ENCODE data around the gene CD59. TPM values are rescaled to one million over a fixed set of nuclear protein-coding genes. Genes with fewer than 3 reads are reported as not detected.
"Not testable (repeated sequence)": the region's sequence is repeated elsewhere in the genome, so short reads cannot be mapped to it uniquely, and the experiment has no call there.

The CD59 gene
- total RNA-seq, 2 experiments from 2014 or later, result 35.2 to 37.8 TPM

DNA sequence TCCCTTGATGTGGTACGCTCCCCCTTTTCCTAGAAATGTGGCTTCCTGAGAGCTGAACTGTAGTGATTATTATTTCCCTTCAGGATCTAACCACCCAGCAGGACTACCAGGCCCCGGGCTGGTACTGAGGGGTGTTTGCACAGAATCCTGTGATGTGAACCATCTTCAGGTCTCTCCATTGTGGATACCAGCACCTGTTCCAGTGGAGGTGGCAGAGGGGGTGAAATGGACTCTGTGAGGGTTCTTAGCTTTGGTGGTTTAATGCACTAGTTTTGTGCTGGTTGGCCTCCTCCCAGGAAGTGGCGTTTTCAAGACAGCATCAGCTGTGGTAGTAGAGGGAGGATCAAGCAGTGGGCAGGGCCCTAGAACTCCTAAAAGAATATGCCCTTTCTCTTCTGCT is 54.2 kb downstream of the CD59 start:
- Histone ChIP-seq H3K4me1 (ENCODE audit: insufficient read depth, low read length) (no peaks in the 10 kb centered on the region), H3K27ac (ENCODE audit: low read depth in 1 of 2, low read length in 2 of 2) (no peak overlapping the region), H3K27me3 (ENCODE audit: control insufficient read depth in 1 of 2, insufficient read depth in 2 of 2, low read length in 2 of 2) (peaks cover 9 to 17% of the 10 kb centered on the region in 2 experiments), H3K4me3 (ENCODE audit: low read length) (no peak overlapping the region), H3K9me3 (ENCODE audit: control insufficient read depth in 1 of 2, insufficient read depth in 1 of 2, low read length in 2 of 2) (no peaks in the 10 kb centered on the region), H3K36me3 (ENCODE audit: insufficient read depth, low read length) (no peaks in the 10 kb centered on the region)
- Mint-ChIP-seq H3K4me3 (no peak overlapping the region), H3K27me3 (peaks cover 70% of the 10 kb centered on the region), H3K27ac (no peak overlapping the region), H3K36me3 (ENCODE audit: low read depth) (no peaks in the 10 kb centered on the region), H3K9me3 (peaks cover 3% of the 10 kb centered on the region), H3K4me1 (ENCODE audit: low read depth) (no peaks in the 10 kb centered on the region)
- TF ChIP-seq, protein P1, sequence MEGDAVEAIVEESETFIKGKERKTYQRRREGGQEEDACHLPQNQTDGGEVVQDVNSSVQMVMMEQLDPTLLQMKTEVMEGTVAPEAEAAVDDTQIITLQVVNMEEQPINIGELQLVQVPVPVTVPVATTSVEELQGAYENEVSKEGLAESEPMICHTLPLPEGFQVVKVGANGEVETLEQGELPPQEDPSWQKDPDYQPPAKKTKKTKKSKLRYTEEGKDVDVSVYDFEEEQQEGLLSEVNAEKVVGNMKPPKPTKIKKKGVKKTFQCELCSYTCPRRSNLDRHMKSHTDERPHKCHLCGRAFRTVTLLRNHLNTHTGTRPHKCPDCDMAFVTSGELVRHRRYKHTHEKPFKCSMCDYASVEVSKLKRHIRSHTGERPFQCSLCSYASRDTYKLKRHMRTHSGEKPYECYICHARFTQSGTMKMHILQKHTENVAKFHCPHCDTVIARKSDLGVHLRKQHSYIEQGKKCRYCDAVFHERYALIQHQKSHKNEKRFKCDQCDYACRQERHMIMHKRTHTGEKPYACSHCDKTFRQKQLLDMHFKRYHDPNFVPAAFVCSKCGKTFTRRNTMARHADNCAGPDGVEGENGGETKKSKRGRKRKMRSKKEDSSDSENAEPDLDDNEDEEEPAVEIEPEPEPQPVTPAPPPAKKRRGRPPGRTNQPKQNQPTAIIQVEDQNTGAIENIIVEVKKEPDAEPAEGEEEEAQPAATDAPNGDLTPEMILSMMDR (IDR thresholded peaks at IDR 0.05), result no peak
- CTCF ChIA-PET, result no interaction called here
- intact Hi-C loops (cut with DNase I, micrococcal nuclease), result no loop called here
- POLR2A ChIA-PET, result no interaction called here
- no peak for DNase-seq
- no peak for ATAC-seq (ENCODE audit: poor library complexity)

- H3K36me3 ChIP-seq (ENCODE audit: insufficient read depth, low read length); CTCF ChIA-PET; H3K9me3 ChIP-seq (ENCODE audit: control insufficient read depth in 1 of 2, insufficient read depth in 1 of 2, low read length in 2 of 2); H3K36me3 Mint-ChIP-seq (ENCODE audit: low read depth); H3K27ac ChIP-seq (ENCODE audit: low read depth in 1 of 2, low read length in 2 of 2); POLR2A ChIA-PET; intact Hi-C loops (cut with DNase I, micrococcal nuclease); ATAC-seq (ENCODE audit: poor library complexity); H3K4me3 ChIP-seq (ENCODE audit: low read length); DNase-seq; H3K4me3 Mint-ChIP-seq; H3K27ac Mint-ChIP-seq; H3K9me3 Mint-ChIP-seq; H3K4me1 ChIP-seq (ENCODE audit: insufficient read depth, low read length); H3K4me1 Mint-ChIP-seq (ENCODE audit: low read depth): not testable (repeated sequence)
- H3K27me3 ChIP-seq (ENCODE audit: control insufficient read depth in 1 of 2, insufficient read depth in 2 of 2, low read length in 2 of 2), result peaks cover 9 to 12% of the 10 kb centered on the region in 2 experiments
- peaks cover 61% of the 10 kb centered on the region for H3K27me3 Mint-ChIP-seq
These were observed 57.6 kb downstream of the CD59 start for GRCh38 chr11:33678616-33679015.

- Histone ChIP-seq H3K4me1 (ENCODE audit: insufficient read depth, low read length) (no peaks in the 10 kb centered on the region), H3K27ac (ENCODE audit: low read depth in 1 of 2, low read length in 2 of 2) (no peak overlapping the region), H3K9me3 (ENCODE audit: control insufficient read depth in 1 of 2, insufficient read depth in 1 of 2, low read length in 2 of 2) (no peaks in the 10 kb centered on the region), H3K4me3 (ENCODE audit: low read length) (no peak overlapping the region), H3K36me3 (ENCODE audit: insufficient read depth, low read length) (no peaks in the 10 kb centered on the region), H3K27me3 (ENCODE audit: control insufficient read depth in 1 of 2, insufficient read depth in 2 of 2, low read length in 2 of 2) (peaks cover 0 to 2% of the 10 kb centered on the region in 2 experiments)
- Mint-ChIP-seq H3K27me3 (peaks cover 39% of the 10 kb centered on the region), H3K36me3 (ENCODE audit: low read depth) (no peaks in the 10 kb centered on the region), H3K9me3 (peaks cover 3% of the 10 kb centered on the region), H3K4me3 (no peak overlapping the region), H3K27ac (no peak overlapping the region), H3K4me1 (ENCODE audit: low read depth) (no peaks in the 10 kb centered on the region)
- CTCF ChIA-PET, result no interaction called here
- TF ChIP-seq, protein P1 (IDR thresholded peaks at IDR 0.05), result no peak
- no peak for DNase-seq
- POLR2A ChIA-PET, result no interaction called here
- no peak for ATAC-seq (ENCODE audit: poor library complexity)
- intact Hi-C loops (cut with DNase I, micrococcal nuclease), result no loop called here
These were observed 62.0 kb downstream of the CD59 start for GRCh38 chr11:33674035-33674814.

DNA sequence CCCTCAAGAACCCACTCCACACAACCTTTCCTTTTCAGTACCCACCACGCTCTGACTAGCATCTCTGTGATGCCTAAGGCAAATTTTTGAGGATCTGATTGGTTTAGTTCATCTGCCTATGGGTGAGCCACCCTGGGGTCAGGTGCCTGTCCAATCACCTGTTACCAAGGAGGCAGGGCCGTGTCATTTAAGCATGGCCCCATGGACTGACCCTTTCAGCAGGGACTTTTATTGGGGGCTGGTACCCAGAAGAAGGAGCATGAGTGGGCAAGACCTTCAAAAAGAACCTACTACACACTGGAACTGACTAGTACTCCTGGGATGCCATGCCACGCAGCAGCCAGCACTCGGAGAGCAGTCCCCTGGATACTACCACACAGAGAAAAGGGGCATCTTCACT is 64.0 kb downstream of the CD59 start:
- TF ChIP-seq, protein P1 (IDR thresholded peaks at IDR 0.05), result no peak
- no peaks in the 10 kb centered on the region for H3K36me3 ChIP-seq (ENCODE audit: insufficient read depth, low read length)
- no peak overlapping the region for H3K27ac Mint-ChIP-seq
- ATAC-seq (ENCODE audit: poor library complexity) (no peak), DNase-seq (no peak)
- no peaks in the 10 kb centered on the region for H3K4me1 ChIP-seq (ENCODE audit: insufficient read depth, low read length)
- no peaks in the 10 kb centered on the region for H3K9me3 Mint-ChIP-seq
- H3K4me3 ChIP-seq (ENCODE audit: low read length), result no peak overlapping the region
- H3K27me3 ChIP-seq (ENCODE audit: control insufficient read depth in 1 of 2, insufficient read depth in 2 of 2, low read length in 2 of 2), result peaks cover 0 to 2% of the 10 kb centered on the region in 2 experiments
- H3K4me1 Mint-ChIP-seq (ENCODE audit: low read depth), result no peaks in the 10 kb centered on the region
- ChIA-PET POLR2A (no interaction called here), CTCF (no interaction called here)
- H3K4me3 Mint-ChIP-seq, result no peak overlapping the region
- peaks cover 0 to 3% of the 10 kb centered on the region in 2 experiments for H3K9me3 ChIP-seq (ENCODE audit: control insufficient read depth in 1 of 2, insufficient read depth in 1 of 2, low read length in 2 of 2)
- H3K27me3 Mint-ChIP-seq, result peaks cover 31% of the 10 kb centered on the region
- no peak overlapping the region for H3K27ac ChIP-seq (ENCODE audit: low read depth in 1 of 2, low read length in 2 of 2)
- intact Hi-C loops (cut with DNase I, micrococcal nuclease), result no loop called here
- no peaks in the 10 kb centered on the region for H3K36me3 Mint-ChIP-seq (ENCODE audit: low read depth)

Data from CD4-positive, alpha-beta T cell (primary cell).